Measurements from ENCODE around the gene DGKD.

Gene DGKD

GRCh38 chr2:233421091-233421816 is 67.0 kb downstream of the DGKD start:
- Histone ChIP-seq H3K9ac (ENCODE audit: low read length in 5 of 5) (no peak overlapping the region), H3K4me3 (ENCODE audit: low read depth in 1 of 5, low read length in 5 of 5) (peak overlapping the region in 1 of 5 donors; percentile 11)

GRCh38 chr2:233422050-233422639 is 67.9 kb downstream of the DGKD start:
- Histone ChIP-seq H3K36me3 (ENCODE audit: control insufficient read depth in 5 of 5, insufficient read depth in 5 of 5, low read length in 5 of 5) (peaks cover 0 to 3% (median 0%) of the 10 kb centered on the region in 5 donors), H3K27ac (ENCODE audit: low read depth, low read length) (no peak overlapping the region), H3K9me3 (ENCODE audit: control insufficient read depth in 5 of 5, low read length in 5 of 5) (peaks cover 0 to 5% (median 3%) of the 10 kb centered on the region in 5 donors), H3K27me3 (ENCODE audit: control insufficient read depth in 5 of 5, insufficient read depth in 4 of 5, low read length in 5 of 5) (no peaks in the 10 kb centered on the region), H3K4me1 (ENCODE audit: control insufficient read depth in 5 of 5, insufficient read depth in 5 of 5, low read length in 5 of 5) (peaks cover 3 to 63% (median 47%) of the 10 kb centered on the region in 5 donors), H3K9ac (ENCODE audit: low read length in 5 of 5) (no peak overlapping the region), H3K4me3 (ENCODE audit: low read depth in 1 of 5, low read length in 5 of 5) (no peak overlapping the region)

More at GRCh38 chr2:233421091-233421816, 67.0 kb downstream of the DGKD start:
- H3K36me3 ChIP-seq (ENCODE audit: control insufficient read depth in 5 of 5, insufficient read depth in 5 of 5, low read length in 5 of 5): peaks cover 0 to 3% (median 0%) of the 10 kb centered on the region in 5 donors
- H3K27me3 ChIP-seq (ENCODE audit: control insufficient read depth in 5 of 5, insufficient read depth in 4 of 5, low read length in 5 of 5): no peaks in the 10 kb centered on the region
- peaks cover 3 to 63% (median 47%) of the 10 kb centered on the region in 5 donors for H3K4me1 ChIP-seq (ENCODE audit: control insufficient read depth in 5 of 5, insufficient read depth in 5 of 5, low read length in 5 of 5)
- H3K9me3 ChIP-seq (ENCODE audit: control insufficient read depth in 5 of 5, low read length in 5 of 5): no peaks in the 10 kb centered on the region
- H3K27ac ChIP-seq (ENCODE audit: low read depth, low read length): no peak overlapping the region

GRCh38 chr2:233422649-233423551 is 68.6 kb downstream of the DGKD start:
- Histone ChIP-seq H3K9me3 (ENCODE audit: control insufficient read depth in 5 of 5, low read length in 5 of 5) (peaks cover 0 to 5% (median 3%) of the 10 kb centered on the region in 5 donors), H3K4me1 (ENCODE audit: control insufficient read depth in 5 of 5, insufficient read depth in 5 of 5, low read length in 5 of 5) (peaks cover 3 to 61% (median 47%) of the 10 kb centered on the region in 5 donors), H3K4me3 (ENCODE audit: low read depth in 1 of 5, low read length in 5 of 5) (no peak overlapping the region), H3K27me3 (ENCODE audit: control insufficient read depth in 5 of 5, insufficient read depth in 4 of 5, low read length in 5 of 5) (no peaks in the 10 kb centered on the region), H3K27ac (ENCODE audit: low read depth, low read length) (no peak overlapping the region), H3K36me3 (ENCODE audit: control insufficient read depth in 5 of 5, insufficient read depth in 5 of 5, low read length in 5 of 5) (peaks cover 0 to 3% (median 0%) of the 10 kb centered on the region in 5 donors), H3K9ac (ENCODE audit: low read length in 5 of 5) (no peak overlapping the region)

GRCh38 chr2:233423552-233423860 is 69.2 kb downstream of the DGKD start:
- Histone ChIP-seq H3K27ac (ENCODE audit: low read depth, low read length) (no peak overlapping the region), H3K9ac (ENCODE audit: low read length in 5 of 5) (no peak overlapping the region)

GRCh38 chr2:233424154-233424951 is 70.1 kb downstream of the DGKD start:
- Histone ChIP-seq H3K27me3 (ENCODE audit: control insufficient read depth in 5 of 5, insufficient read depth in 4 of 5, low read length in 5 of 5) (no peaks in the 10 kb centered on the region), H3K4me3 (ENCODE audit: low read depth in 1 of 5, low read length in 5 of 5) (no peak overlapping the region), H3K9me3 (ENCODE audit: control insufficient read depth in 5 of 5, low read length in 5 of 5) (peaks cover 0 to 5% (median 3%) of the 10 kb centered on the region in 5 donors), H3K27ac (ENCODE audit: low read depth, low read length) (no peak overlapping the region), H3K9ac (ENCODE audit: low read length in 5 of 5) (no peak overlapping the region), H3K4me1 (ENCODE audit: control insufficient read depth in 5 of 5, insufficient read depth in 5 of 5, low read length in 5 of 5) (peaks cover 3 to 48% (median 35%) of the 10 kb centered on the region in 5 donors), H3K36me3 (ENCODE audit: control insufficient read depth in 5 of 5, insufficient read depth in 5 of 5, low read length in 5 of 5) (peaks cover 0 to 3% (median 0%) of the 10 kb centered on the region in 5 donors)

More at GRCh38 chr2:233423552-233423860, 69.2 kb downstream of the DGKD start:
- peaks cover 0 to 5% (median 3%) of the 10 kb centered on the region in 5 donors for H3K9me3 ChIP-seq (ENCODE audit: control insufficient read depth in 5 of 5, low read length in 5 of 5)
- H3K27me3 ChIP-seq (ENCODE audit: control insufficient read depth in 5 of 5, insufficient read depth in 4 of 5, low read length in 5 of 5): no peaks in the 10 kb centered on the region
- H3K4me3 ChIP-seq (ENCODE audit: low read depth in 1 of 5, low read length in 5 of 5): no peak overlapping the region
- H3K4me1 ChIP-seq (ENCODE audit: control insufficient read depth in 5 of 5, insufficient read depth in 5 of 5, low read length in 5 of 5): peaks cover 3 to 55% (median 42%) of the 10 kb centered on the region in 5 donors
- peaks cover 0 to 3% (median 0%) of the 10 kb centered on the region in 5 donors for H3K36me3 ChIP-seq (ENCODE audit: control insufficient read depth in 5 of 5, insufficient read depth in 5 of 5, low read length in 5 of 5)

GRCh38 chr2:233426619-233427342 is 72.5 kb downstream of the DGKD start:
- Histone ChIP-seq H3K4me3 (ENCODE audit: low read depth in 1 of 5, low read length in 5 of 5) (no peak overlapping the region), H3K27ac (ENCODE audit: low read depth, low read length) (no peak overlapping the region), H3K9me3 (ENCODE audit: control insufficient read depth in 5 of 5, low read length in 5 of 5) (peaks cover 0 to 5% (median 3%) of the 10 kb centered on the region in 5 donors), H3K4me1 (ENCODE audit: control insufficient read depth in 5 of 5, insufficient read depth in 5 of 5, low read length in 5 of 5) (peaks cover 6 to 36% (median 24%) of the 10 kb centered on the region in 5 donors), H3K9ac (ENCODE audit: low read length in 5 of 5) (no peak overlapping the region), H3K27me3 (ENCODE audit: control insufficient read depth in 5 of 5, insufficient read depth in 4 of 5, low read length in 5 of 5) (no peaks in the 10 kb centered on the region), H3K36me3 (ENCODE audit: control insufficient read depth in 5 of 5, insufficient read depth in 5 of 5, low read length in 5 of 5) (peaks cover 0 to 3% (median 0%) of the 10 kb centered on the region in 5 donors)

GRCh38 chr2:233428008-233428407 is 73.7 kb downstream of the DGKD start:
- Histone ChIP-seq H3K27me3 (ENCODE audit: control insufficient read depth in 5 of 5, insufficient read depth in 4 of 5, low read length in 5 of 5) (no peaks in the 10 kb centered on the region), H3K9me3 (ENCODE audit: control insufficient read depth in 5 of 5, low read length in 5 of 5) (peaks cover 0 to 5% (median 3%) of the 10 kb centered on the region in 5 donors), H3K9ac (ENCODE audit: low read length in 5 of 5) (no peak overlapping the region), H3K4me1 (ENCODE audit: control insufficient read depth in 5 of 5, insufficient read depth in 5 of 5, low read length in 5 of 5) (peaks cover 6 to 25% (median 16%) of the 10 kb centered on the region in 5 donors), H3K36me3 (ENCODE audit: control insufficient read depth in 5 of 5, insufficient read depth in 5 of 5, low read length in 5 of 5) (peaks cover 0 to 3% (median 0%) of the 10 kb centered on the region in 5 donors), H3K4me3 (ENCODE audit: low read depth in 1 of 5, low read length in 5 of 5) (no peak overlapping the region), H3K27ac (ENCODE audit: low read depth, low read length) (no peak overlapping the region)

GRCh38 chr2:233428438-233428837 is 74.1 kb downstream of the DGKD start:
- H3K9me3 ChIP-seq (ENCODE audit: control insufficient read depth in 5 of 5, low read length in 5 of 5): peaks cover 0 to 5% (median 3%) of the 10 kb centered on the region in 5 donors
- peaks cover 0 to 3% (median 0%) of the 10 kb centered on the region in 5 donors for H3K36me3 ChIP-seq (ENCODE audit: control insufficient read depth in 5 of 5, insufficient read depth in 5 of 5, low read length in 5 of 5)
- H3K9ac ChIP-seq (ENCODE audit: low read length in 5 of 5): no peak overlapping the region
- no peak overlapping the region for H3K27ac ChIP-seq (ENCODE audit: low read depth, low read length)
- H3K4me3 ChIP-seq (ENCODE audit: low read depth in 1 of 5, low read length in 5 of 5): no peak overlapping the region
- H3K4me1 ChIP-seq (ENCODE audit: control insufficient read depth in 5 of 5, insufficient read depth in 5 of 5, low read length in 5 of 5): peaks cover 6 to 22% (median 13%) of the 10 kb centered on the region in 5 donors
- no peaks in the 10 kb centered on the region for H3K27me3 ChIP-seq (ENCODE audit: control insufficient read depth in 5 of 5, insufficient read depth in 4 of 5, low read length in 5 of 5)

All from subcutaneous abdominal adipose tissue (tissue), 5 donors.